Stimulated activated CD8-positive, alpha-beta memory T cell treated with anti-CD3 and anti-CD28 coated beads, Interleukin-12 subunit alpha, Interleukin-12 subunit beta, amount 100 ng/mL, for 1 hour (primary cell): ENCODE data around the gene PDE8A.
"Not testable (repeated sequence)": the region's sequence is repeated elsewhere in the genome, so short reads cannot be mapped to it uniquely, and the experiment has no call there.

ENCODE experiments used
- DNase-seq: peaks from one replicate; pipeline ENCODE4 v3.0.0-alpha.2; 2020; ENCODE audit warnings: low read depth

The PDE8A gene

GRCh38 chr15:85011160-85011571 lies 29.5 kb downstream of the PDE8A start:
- DNase-seq: no peak

GRCh38 chr15:85011724-85012123 lies 30.1 kb downstream of the PDE8A start:
- DNase-seq: not testable (repeated sequence)

GRCh38 chr15:85013785-85014184 lies 32.1 kb downstream of the PDE8A start:
- no peak for DNase-seq

GRCh38 chr15:85014932-85015331 lies 33.3 kb downstream of the PDE8A start:
- DNase-seq: no peak

GRCh38 chr15:85016275-85016674 lies 34.6 kb downstream of the PDE8A start:
- DNase-seq: no peak

GRCh38 chr15:85019815-85020590 lies 38.3 kb downstream of the PDE8A start:
- no peak for DNase-seq

- DNase-seq: no peak
Measured at GRCh38 chr15:85021409-85021808, 39.8 kb downstream of the PDE8A start.

- no peak for DNase-seq
Measured at GRCh38 chr15:85022860-85023403, 41.3 kb downstream of the PDE8A start.

- DNase-seq: no peak
Measured at GRCh38 chr15:85024003-85024402, 42.3 kb downstream of the PDE8A start.

- DNase-seq: no peak
Measured at GRCh38 chr15:85024509-85025336, 43.1 kb downstream of the PDE8A start.

- DNase-seq: no peak
Measured at GRCh38 chr15:85025516-85026251, 44.0 kb downstream of the PDE8A start.

GRCh38 chr15:85026304-85027032 lies 44.8 kb downstream of the PDE8A start:
- DNase-seq: no peak

GRCh38 chr15:85027033-85027380 lies 45.4 kb downstream of the PDE8A start:
- no peak for DNase-seq

- DNase-seq: no peak
Measured at GRCh38 chr15:85027421-85027820, 45.8 kb downstream of the PDE8A start.

- DNase-seq: no peak
Measured at GRCh38 chr15:85028416-85028815, 46.8 kb downstream of the PDE8A start.

GRCh38 chr15:85029221-85029620 lies 47.6 kb downstream of the PDE8A start:
- no peak for DNase-seq

GRCh38 chr15:85030301-85030929 lies 48.8 kb downstream of the PDE8A start:
- no peak for DNase-seq

- no peak for DNase-seq
Measured at GRCh38 chr15:85031086-85031943, 49.7 kb downstream of the PDE8A start.

- no peak for DNase-seq
Measured at GRCh38 chr15:85031944-85032558, 50.4 kb downstream of the PDE8A start.

- DNase-seq: no peak
Measured at GRCh38 chr15:85033148-85033547, 51.5 kb downstream of the PDE8A start.
